HG03196 (cell line): ENCODE measurements around the gene SULT2B1.
"Not testable (repeated sequence)": the region's sequence is repeated elsewhere in the genome, so short reads cannot be mapped to it uniquely, and the experiment has no call there.

Experiments used
- ATAC-seq: cut with Tn5 transposase; IDR thresholded peaks from one replicate; pipeline ENCODE4 v1.9.1; 2021; ENCODE audit not compliant: unreplicated experiment

The SULT2B1 gene

GRCh38 chr19:48556825-48557224 is 4.9 kb downstream of the SULT2B1 start:
- ATAC-seq = no peak

GRCh38 chr19:48558018-48558684 is 6.2 kb downstream of the SULT2B1 start:
- no peak for ATAC-seq

- ATAC-seq = no peak
These were observed 8.1 kb downstream of the SULT2B1 start for GRCh38 chr19:48560095-48560530.

GRCh38 chr19:48561412-48561811 is 9.4 kb downstream of the SULT2B1 start:
- no peak for ATAC-seq

GRCh38 chr19:48565090-48565489 is 13.1 kb downstream of the SULT2B1 start:
- no peak for ATAC-seq

- no peak for ATAC-seq
These were observed 16.4 kb downstream of the SULT2B1 start for GRCh38 chr19:48568345-48568886.

- ATAC-seq = no peak
These were observed 17.8 kb downstream of the SULT2B1 start for GRCh38 chr19:48569814-48570213.

- ATAC-seq = no peak
These were observed 19.6 kb downstream of the SULT2B1 start for GRCh38 chr19:48571378-48572162.

- ATAC-seq = no peak
These were observed 21.2 kb downstream of the SULT2B1 start for GRCh38 chr19:48573163-48573505.

GRCh38 chr19:48575931-48576622 is 24.1 kb downstream of the SULT2B1 start:
- no peak for ATAC-seq

- not testable (repeated sequence) for ATAC-seq
These were observed 25.9 kb downstream of the SULT2B1 start for GRCh38 chr19:48577908-48578307.

GRCh38 chr19:48578891-48579290 is 26.9 kb downstream of the SULT2B1 start:
- ATAC-seq = no peak

GRCh38 chr19:48582168-48582567 is 30.2 kb downstream of the SULT2B1 start:
- ATAC-seq = no peak

- no peak for ATAC-seq
These were observed 35.4 kb downstream of the SULT2B1 start for GRCh38 chr19:48587387-48587786.

- ATAC-seq = peak; percentile 43
These were observed 36.9 kb downstream of the SULT2B1 start for GRCh38 chr19:48588670-48589401.

GRCh38 chr19:48591021-48591420 is 39.0 kb downstream of the SULT2B1 start:
- ATAC-seq = no peak

- ATAC-seq = no peak
These were observed 43.2 kb downstream of the SULT2B1 start for GRCh38 chr19:48595171-48595570.

GRCh38 chr19:48595833-48596232 is 43.9 kb downstream of the SULT2B1 start:
- no peak for ATAC-seq

GRCh38 chr19:48596237-48596636 is 44.3 kb downstream of the SULT2B1 start:
- ATAC-seq = no peak

GRCh38 chr19:48596679-48597465 is 44.9 kb downstream of the SULT2B1 start:
- no peak for ATAC-seq
